Erythroblast (primary cell): ENCODE data around the gene ANKRD33B.

Experiments used
- GATA1 ChIP-seq: IDR thresholded peaks from 2 replicates; pipeline ENCODE4 v1.6.1; 2011; ENCODE audit warnings: low read depth, mild to moderate bottlenecking, control low read depth, low read length, moderate library complexity
- POLR2A ChIP-seq: IDR thresholded peaks from 2 replicates; pipeline ENCODE4 v1.6.1; 2011; ENCODE audit warnings: mild to moderate bottlenecking, low read length

GRCh38 chr5:10673407-10673806 is 109.5 kb downstream of the ANKRD33B start:
- TF ChIP-seq POLR2A (no peak), GATA1 (no peak)
